CD4-positive, alpha-beta T cell treated with Interleukin-15 for 1 hour (primary cell): ENCODE results near the gene RAB37.

Experiments used
- DNase-seq: peaks from one replicate; pipeline ENCODE4 v3.0.0-alpha.2; 2020

RAB37 gene

DNA sequence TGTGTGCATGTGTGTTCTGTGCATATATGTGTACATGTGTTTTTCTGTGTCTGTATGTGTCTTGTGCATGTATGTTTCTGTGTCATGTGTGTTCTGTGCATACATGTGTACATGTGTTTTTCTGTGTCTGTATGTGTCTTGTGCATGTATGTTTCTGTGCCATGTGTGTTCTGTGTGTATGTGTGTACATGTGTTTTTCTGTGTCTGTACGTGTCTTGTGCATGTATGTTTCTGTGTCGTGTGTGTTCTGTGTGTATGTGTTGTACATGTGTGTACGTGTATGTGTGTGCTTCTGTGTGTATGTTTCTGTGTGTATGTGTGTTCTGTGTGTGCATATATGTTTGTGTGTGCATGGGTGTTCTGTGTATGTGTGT is 8.4 kb upstream of the RAB37 start:
- DNase-seq = no peak

DNA sequence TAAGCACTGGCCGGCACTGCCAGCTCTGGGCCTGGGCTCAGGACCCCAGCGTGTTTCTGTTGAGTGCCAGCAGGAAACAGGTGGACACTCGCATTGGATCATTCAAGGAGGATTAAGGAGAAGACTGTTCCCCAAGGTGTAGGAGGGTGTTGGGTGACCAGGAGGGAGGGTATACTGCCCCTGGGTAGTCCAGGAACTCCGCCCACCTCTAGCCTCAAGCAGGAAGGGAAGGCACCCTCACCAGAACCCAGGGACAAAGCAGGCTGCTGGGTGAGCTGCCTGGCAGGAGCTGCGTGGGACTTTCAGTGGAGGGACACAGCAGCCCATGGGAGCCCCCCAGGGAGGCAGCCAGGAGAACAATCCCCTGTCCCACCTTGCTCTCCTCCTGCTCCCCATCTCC is 7.7 kb upstream of the RAB37 start:
- no peak for DNase-seq

DNA sequence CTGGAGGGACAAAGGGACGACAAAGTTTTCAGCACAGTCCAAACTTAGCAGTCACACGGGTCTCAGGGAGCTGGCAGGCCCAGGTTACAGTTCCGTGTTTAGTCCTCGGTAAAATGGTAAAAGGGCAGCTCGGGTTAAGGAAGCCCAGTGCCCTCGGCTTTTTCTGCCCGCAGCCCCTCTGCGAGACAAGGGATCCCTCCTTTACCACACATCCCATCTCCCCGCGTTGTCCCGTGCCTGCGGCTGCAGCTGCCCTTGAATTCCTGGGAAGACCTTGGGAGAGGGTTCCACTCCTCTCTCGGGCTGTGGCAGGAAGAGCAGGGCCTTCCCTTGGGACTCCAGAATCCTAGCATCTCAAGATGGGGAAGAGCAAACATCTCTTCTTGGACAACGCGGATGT is 7.2 kb upstream of the RAB37 start:
- no peak for DNase-seq

- peak; percentile 79 for DNase-seq
Measured at GRCh38 chr17:74730491-74731346, 6.3 kb upstream of the RAB37 start.

- DNase-seq = no peak
Measured at GRCh38 chr17:74731347-74731605, 5.8 kb upstream of the RAB37 start.

DNA sequence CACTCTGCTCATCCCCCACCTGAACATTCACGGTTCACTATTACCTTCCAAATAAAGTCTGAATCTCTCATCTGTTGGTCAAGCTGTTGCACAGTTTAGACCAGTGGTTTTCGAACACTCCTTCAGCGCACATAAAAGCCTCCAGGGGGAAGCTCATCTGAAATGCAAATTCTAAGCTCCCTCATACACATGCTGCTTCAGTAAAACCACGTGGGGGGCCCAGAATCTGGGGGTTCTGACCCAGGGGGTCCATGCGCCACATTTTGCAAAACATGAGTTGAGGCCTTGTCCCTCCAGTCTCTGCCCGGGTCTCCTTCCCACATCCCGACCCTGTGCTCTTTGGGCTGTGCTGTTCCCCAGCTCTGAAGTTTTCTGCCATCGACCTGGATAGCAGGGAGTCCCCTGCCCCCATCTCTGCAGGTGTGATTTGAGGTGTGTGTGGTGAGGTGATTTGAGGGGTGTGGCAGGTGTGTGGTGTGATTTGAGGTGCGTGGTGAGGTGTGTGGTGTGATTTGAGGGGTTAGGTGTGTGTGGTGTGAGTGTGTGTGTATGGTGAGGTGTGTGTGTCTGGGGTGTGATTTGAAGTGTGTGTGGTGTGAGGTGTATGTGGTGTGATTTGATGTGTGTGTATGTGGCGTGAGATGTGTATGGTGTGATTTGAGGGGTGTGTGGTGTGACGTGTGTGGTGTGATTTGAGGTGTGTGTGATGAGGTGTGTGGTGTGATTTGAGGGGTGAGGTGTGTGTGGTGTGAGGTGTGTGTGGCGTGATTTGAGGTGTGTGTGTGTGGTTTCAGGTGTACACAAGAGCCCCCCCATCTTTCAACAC is 4.8 kb upstream of the RAB37 start:
- no peak for DNase-seq

- DNase-seq = no peak
Measured at GRCh38 chr17:74733365-74734122, 3.5 kb upstream of the RAB37 start.

DNA sequence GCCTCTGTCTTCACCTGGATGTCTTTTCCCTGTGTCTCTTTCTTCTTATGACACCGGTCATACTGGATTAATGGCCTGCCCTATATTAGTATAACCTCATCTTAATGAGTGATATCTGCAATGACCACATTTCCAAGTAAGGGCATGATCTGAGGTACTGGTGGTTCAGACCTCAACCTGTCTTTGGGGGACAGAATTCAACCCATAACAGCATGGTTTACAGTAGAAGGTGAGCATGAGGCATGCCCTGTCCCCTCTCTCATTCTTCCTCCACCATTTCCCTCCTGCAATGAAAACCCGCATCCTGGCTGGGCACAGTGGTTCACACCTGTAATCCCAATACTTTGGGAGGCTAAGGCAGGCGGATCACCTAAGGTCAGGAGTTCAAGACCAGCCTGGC is 2.8 kb upstream of the RAB37 start:
- DNase-seq = no peak

GRCh38 chr17:74737299-74738050 is 419 bp downstream of the RAB37 start:
- DNase-seq = peak; percentile 48

- peak; percentile 80 for DNase-seq
Measured at GRCh38 chr17:74738051-74738996, 1.3 kb downstream of the RAB37 start.

GRCh38 chr17:74739227-74739831 is 2.3 kb downstream of the RAB37 start:
- no peak for DNase-seq

DNA sequence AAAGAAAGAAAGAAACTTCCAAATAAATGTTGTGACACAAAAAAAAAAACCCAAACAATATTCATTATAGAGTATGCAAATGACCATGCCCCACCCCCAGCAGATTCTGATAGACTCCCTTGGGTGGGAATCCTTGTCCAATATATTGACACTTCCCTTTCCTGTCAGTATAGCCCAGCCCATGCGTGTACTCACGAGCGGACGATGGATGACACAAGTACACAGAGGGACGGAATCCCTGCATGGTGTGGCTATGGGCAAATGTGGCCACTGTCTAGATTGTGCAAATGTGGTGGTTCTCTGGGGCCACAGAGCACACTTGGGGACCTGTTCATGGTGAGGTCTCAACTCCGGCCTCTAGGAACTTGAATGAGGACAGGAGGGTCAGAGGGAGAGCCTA is 3.1 kb downstream of the RAB37 start:
- DNase-seq = no peak

- DNase-seq = no peak
Measured at GRCh38 chr17:74740641-74741387, 3.8 kb downstream of the RAB37 start.

DNA sequence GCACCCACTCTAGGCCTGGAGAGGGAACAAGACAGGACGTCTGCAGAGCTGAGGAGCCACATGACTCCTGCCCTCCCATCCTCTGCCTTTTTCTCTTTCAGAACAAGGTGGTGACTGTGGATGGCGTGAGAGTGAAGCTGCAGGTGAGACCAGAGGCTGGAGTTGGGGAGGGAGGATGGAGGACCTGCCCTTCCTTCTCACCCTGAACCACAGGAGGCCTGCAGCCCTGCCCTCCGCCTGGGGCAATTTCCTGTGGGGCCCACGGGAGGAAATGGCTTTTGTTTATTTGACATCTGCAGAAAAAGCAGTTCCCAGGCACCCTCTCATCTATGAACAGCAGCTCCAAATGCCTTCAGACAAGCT is 5.1 kb downstream of the RAB37 start:
- DNase-seq = peak; percentile 55

DNA sequence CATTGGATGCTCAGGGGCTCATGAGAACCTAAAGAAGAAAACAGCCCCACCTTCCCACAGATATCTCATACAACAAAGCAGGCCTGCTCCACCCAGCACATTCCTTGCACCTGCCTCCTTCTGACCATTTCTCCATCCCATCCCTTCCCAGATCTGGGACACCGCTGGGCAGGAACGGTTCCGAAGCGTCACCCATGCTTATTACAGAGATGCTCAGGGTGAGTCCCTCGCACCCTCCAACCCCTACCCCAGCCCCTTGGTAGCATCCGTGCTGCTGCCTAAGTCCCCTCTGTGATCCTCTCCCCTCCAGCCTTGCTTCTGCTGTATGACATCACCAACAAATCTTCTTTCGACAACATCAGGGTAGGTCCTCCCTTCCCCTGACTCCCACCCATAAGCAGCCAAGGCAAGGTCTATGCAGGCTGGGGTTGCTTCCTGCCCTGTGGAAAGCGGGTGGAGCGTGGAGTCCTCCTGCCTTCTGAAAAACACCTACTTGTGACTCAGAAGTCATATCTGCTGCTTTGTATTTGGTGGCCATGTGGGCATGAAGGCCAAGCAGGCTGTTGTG is 6.0 kb downstream of the RAB37 start:
- no peak for DNase-seq

- no peak for DNase-seq
Measured at GRCh38 chr17:74743755-74744154, 6.7 kb downstream of the RAB37 start.

DNA sequence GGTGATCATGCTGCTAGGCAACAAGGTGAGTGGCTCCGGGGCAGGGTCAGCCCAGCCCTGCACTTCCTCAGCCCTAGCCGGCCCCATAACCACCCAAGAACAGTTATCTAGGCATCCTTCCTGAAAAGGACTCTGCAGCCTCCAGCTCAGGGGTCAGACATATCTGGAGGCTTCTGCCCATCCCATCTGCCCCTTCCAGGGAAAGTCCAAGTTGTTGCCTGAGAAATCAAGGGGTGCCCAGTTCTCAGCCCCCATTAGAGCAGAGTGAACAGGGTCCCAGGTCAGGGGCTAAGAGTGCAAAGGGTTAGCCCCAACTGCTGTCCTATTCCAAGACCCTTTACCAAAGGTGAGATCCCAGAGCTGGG is 7.3 kb downstream of the RAB37 start:
- DNase-seq = no peak

DNA sequence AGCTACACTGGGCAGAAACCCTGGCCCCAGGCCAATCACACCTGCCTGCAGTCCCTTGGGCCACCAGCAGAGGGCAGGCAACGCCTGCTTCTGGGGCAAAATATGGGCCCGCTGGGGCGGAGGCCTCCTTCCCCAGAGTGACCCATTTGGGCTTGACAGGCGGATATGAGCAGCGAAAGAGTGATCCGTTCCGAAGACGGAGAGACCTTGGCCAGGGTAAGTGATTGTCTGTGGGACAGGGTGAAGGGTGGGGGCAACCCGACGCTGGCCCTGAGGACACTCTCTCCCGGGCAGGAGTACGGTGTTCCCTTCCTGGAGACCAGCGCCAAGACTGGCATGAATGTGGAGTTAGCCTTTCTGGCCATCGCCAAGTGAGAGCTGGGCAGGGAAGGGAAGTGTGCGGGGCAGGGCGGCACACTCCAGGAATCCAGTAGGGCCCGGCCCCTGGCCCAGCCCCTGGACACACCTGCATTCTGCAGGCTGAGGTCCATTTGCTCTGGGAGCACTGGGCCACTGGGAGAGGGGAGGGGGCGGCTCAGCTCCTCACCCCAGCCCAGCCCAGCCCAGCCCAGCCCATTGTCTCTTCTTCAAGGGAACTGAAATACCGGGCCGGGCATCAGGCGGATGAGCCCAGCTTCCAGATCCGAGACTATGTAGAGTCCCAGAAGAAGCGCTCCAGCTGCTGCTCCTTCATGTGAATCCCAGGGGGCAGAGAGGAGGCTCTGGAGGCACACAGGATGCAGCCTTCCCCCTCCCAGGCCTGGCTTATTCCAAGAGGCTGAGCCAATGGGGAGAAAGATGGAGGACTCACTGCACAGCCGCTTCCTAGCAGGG is 7.9 kb downstream of the RAB37 start:
- peak; percentile 79 for DNase-seq

DNA sequence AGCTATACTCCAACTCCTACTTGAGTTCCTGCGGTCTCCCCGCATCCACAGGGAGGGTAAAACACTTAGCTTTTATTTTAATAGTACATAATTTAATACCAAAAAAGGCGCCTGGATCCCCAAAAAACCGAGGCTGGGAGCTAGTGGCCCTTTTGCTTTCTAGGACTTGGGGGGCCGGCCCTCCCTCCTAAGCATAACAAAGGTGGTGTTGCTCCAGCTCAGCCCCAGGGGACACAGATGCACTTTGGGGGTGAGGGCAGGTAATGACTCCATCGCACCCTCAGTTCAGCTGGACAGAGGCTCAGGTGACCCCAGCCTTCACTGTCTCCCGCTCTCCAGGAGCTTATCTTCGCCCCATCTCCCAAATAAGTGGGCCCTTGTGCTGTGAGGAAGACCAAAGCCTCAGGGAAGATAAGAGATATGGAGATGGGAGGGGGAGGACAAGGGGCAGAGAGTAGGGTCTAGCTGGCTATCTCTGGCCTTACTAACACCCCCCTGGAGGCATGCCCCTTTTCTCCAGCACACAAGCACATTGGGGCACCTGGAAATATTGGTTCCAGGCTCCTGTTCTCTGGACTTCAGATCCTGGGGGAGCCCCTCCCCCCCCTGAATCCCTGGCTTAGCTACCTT is 8.6 kb downstream of the RAB37 start:
- no peak for DNase-seq
